Astrocyte (in vitro differentiated cells and primary cell): ENCODE measurements around the gene TUBA8.

Source experiments
- EZH2 ChIP-seq: IDR thresholded peaks from 2 replicates; pipeline ENCODE4 v1.6.1; 2012; ENCODE audit warnings: mild to moderate bottlenecking, low read length, inconsistent platforms; ENCODE audit not compliant: insufficient read depth
- TF ChIP-seq, protein P1 (sequence below): IDR thresholded peaks from 2 replicates; pipeline ENCODE4 v1.5.1; 2011; ENCODE audit warnings: low read depth, mild to moderate bottlenecking, inconsistent platforms, low read length, moderate library complexity; ENCODE audit not compliant: insufficient read depth

DNA sequence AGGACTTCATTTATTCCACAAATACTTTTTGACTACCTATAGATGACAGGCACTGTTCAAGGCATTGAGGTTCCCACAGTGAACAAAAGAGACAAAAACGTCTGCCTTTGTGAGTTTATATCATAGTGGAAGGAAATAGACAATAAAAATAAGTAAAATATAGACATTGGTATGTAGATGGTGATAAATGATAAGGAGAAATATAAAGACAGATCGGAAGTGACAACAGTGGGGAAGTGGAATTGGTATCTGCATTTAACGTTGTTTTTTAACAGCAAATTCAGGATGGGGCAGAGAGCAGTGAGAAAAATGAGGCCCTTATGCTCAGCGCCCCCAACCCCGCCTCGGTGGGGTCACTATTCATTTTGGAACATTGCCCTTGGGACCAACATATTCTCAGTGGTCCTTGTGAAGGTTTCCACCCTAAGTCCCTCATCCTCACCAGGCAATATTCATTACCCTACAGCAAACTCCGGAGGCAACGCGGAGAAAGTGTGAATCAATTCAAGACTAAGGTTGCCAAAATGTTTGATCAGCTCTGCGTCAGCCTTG is 33.4 kb upstream of the TUBA8 start:
- TF ChIP-seq, protein P1, sequence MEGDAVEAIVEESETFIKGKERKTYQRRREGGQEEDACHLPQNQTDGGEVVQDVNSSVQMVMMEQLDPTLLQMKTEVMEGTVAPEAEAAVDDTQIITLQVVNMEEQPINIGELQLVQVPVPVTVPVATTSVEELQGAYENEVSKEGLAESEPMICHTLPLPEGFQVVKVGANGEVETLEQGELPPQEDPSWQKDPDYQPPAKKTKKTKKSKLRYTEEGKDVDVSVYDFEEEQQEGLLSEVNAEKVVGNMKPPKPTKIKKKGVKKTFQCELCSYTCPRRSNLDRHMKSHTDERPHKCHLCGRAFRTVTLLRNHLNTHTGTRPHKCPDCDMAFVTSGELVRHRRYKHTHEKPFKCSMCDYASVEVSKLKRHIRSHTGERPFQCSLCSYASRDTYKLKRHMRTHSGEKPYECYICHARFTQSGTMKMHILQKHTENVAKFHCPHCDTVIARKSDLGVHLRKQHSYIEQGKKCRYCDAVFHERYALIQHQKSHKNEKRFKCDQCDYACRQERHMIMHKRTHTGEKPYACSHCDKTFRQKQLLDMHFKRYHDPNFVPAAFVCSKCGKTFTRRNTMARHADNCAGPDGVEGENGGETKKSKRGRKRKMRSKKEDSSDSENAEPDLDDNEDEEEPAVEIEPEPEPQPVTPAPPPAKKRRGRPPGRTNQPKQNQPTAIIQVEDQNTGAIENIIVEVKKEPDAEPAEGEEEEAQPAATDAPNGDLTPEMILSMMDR = no peak
- TF ChIP-seq EZH2 = no peak
